Mesendoderm (in vitro differentiated cells): ENCODE measurements around the gene TRIM73. TPM values are rescaled to one million over a fixed set of nuclear protein-coding genes. Genes with fewer than 3 reads are reported as not detected.
"Not testable (repeated sequence)": the region's sequence is repeated elsewhere in the genome, so short reads cannot be mapped to it uniquely, and the experiment has no call there.

Experiments
- DNase-seq: peaks from one replicate; pipeline ENCODE4 v3.0.0; 2013
- H2AK5ac ChIP-seq: 2 replicates; pipeline ENCODE4 v1.6.1; 2013; ENCODE audit warnings: low read length, inconsistent platforms
- H2BK120ac ChIP-seq: 2 replicates; pipeline ENCODE4 v1.6.1; 2013; ENCODE audit warnings: low read depth, mild to moderate bottlenecking, low read length, moderate library complexity, mixed read lengths
- H2BK15ac ChIP-seq: replicated peaks from 2 replicates; pipeline ENCODE4 v1.6.1; 2013; ENCODE audit warnings: low read depth, mild to moderate bottlenecking, moderate library complexity
- H2BK5ac ChIP-seq: 2 replicates; pipeline ENCODE4 v1.6.1; 2013; ENCODE audit warnings: low read length, inconsistent platforms
- H3K18ac ChIP-seq: 2 replicates; pipeline ENCODE4 v1.6.1; 2013; ENCODE audit warnings: mild to moderate bottlenecking, low read length, mixed read lengths
- H3K23ac ChIP-seq: one replicate; pipeline ENCODE4 v1.6.1; 2013; ENCODE audit warnings: low read length
- H3K27ac ChIP-seq: 2 replicates; pipeline ENCODE4 v1.5.1; 2013; ENCODE audit warnings: low read depth, mild to moderate bottlenecking, inconsistent platforms, low read length, moderate library complexity
- H3K27me3 ChIP-seq: 2 replicates; pipeline ENCODE4 v1.6.1; 2013; ENCODE audit warnings: low read length, control low read depth, mild to moderate bottlenecking, inconsistent platforms; ENCODE audit not compliant: insufficient read depth, poor library complexity
- H3K36me3 ChIP-seq: 2 replicates; pipeline ENCODE4 v1.6.1; 2013; ENCODE audit warnings: low read length, inconsistent platforms; ENCODE audit not compliant: control insufficient read depth, insufficient read depth
- H3K4ac ChIP-seq: one replicate; pipeline ENCODE4 v1.6.1; 2013; ENCODE audit warnings: low read depth, mild to moderate bottlenecking, low read length, moderate library complexity
- H3K4me1 ChIP-seq: 2 replicates; pipeline ENCODE4 v1.6.1; 2013; ENCODE audit warnings: low read depth, low read length, inconsistent platforms; ENCODE audit not compliant: control insufficient read depth
- H3K4me2 ChIP-seq: 2 replicates; pipeline ENCODE4 v1.6.1; 2013; ENCODE audit warnings: low read length
- H3K4me3 ChIP-seq: 2 replicates; pipeline ENCODE4 v1.5.1; 2013; ENCODE audit warnings: mild to moderate bottlenecking, low read length
- H3K56ac ChIP-seq: one replicate; pipeline ENCODE4 v1.6.1; 2013; ENCODE audit warnings: low read length
- H3K79me1 ChIP-seq: 2 replicates; pipeline ENCODE4 v1.6.1; 2013; ENCODE audit warnings: low read length, inconsistent platforms
- H3K79me2 ChIP-seq: 2 replicates; pipeline ENCODE4 v1.6.1; 2013; ENCODE audit warnings: mild to moderate bottlenecking, low read length; ENCODE audit not compliant: control insufficient read depth, insufficient read depth
- H3K9ac ChIP-seq: 2 replicates; pipeline ENCODE4 v1.6.1; 2013; ENCODE audit warnings: low read length, inconsistent platforms
- H4K5ac ChIP-seq: one replicate; pipeline ENCODE4 v1.6.1; 2013; ENCODE audit warnings: low read length
- H4K8ac ChIP-seq: one replicate; pipeline ENCODE4 v1.6.1; 2013; ENCODE audit warnings: low read depth, mild to moderate bottlenecking, control low read depth, low read length, moderate library complexity
- WGBS: extraction: QIAGEN DNeasy Blood & Tissue Kit; methylation state at CpG from one replicate; pipeline ENCODE4 v1.1.7; 2013; ENCODE audit warnings: low lambda C conversion rate, missing lambda C conversion rate; ENCODE audit not compliant: insufficient coverage; ENCODE audit errors: extremely low coverage; 5-methylcytosine and 5-hydroxymethylcytosine counted together
- polyA plus RNA-seq, 2 experiments: library from polyadenylated mRNA; stranded (reverse); fragments of 200-250 nt; gene quantifications; one replicate each; pipeline ENCODE4 v1.2.3, GENCODE V29; 2013

TRIM73 gene
- 0.29 TPM for polyA plus RNA-seq (2013, experiment 1 of 2)
- 0.14 TPM for polyA plus RNA-seq (2013, experiment 2 of 2)

DNA sequence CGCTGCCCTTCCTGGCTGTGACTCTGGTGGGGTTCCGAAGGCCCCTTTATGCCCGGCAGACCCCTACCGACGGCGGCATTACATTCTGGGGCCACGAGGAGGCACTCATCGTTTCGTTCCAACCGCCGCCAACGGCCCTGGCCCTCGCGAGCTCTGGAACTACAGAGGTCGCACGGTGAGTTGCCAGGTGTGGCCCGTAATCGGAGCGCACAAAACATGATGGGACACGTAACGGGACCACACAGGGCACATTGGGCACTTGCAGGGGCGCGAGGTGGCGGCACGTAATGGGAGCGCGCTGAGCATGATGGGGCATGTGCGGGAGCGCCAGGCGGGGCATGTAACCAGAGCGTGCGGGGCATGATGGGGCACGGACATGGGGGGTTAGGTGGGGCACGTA, at the start of gene TRIM73:
Gene TRIM73, plus strand, starts transcription at position 301 of the 400 bp plus-strand sequence. CDS start 3,305 bp downstream, outside the sequence.
- H3K4ac ChIP-seq, H2BK120ac ChIP-seq, H3K23ac ChIP-seq, H3K27me3 ChIP-seq, H2BK15ac ChIP-seq, H3K4me1 ChIP-seq, H3K4me2 ChIP-seq, H3K18ac ChIP-seq, H2AK5ac ChIP-seq, H4K8ac ChIP-seq, H3K27ac ChIP-seq, H4K5ac ChIP-seq, H3K36me3 ChIP-seq, DNase-seq, H3K79me2 ChIP-seq, H3K56ac ChIP-seq, H3K79me1 ChIP-seq, H2BK5ac ChIP-seq, H3K4me3 ChIP-seq, H3K9ac ChIP-seq: not testable (repeated sequence)
- whole genome bisulfite sequencing, result no CpG with 5 or more reads among the region's 34 CpGs

- peak overlapping the region; percentile 51 for H3K27ac ChIP-seq
- H2AK5ac ChIP-seq, H4K8ac ChIP-seq, H3K79me2 ChIP-seq, H3K27me3 ChIP-seq, H2BK5ac ChIP-seq, H3K23ac ChIP-seq, H3K4me2 ChIP-seq, H3K4me1 ChIP-seq, H3K18ac ChIP-seq, H3K36me3 ChIP-seq, H3K4me3 ChIP-seq, H4K5ac ChIP-seq, H3K79me1 ChIP-seq, H2BK120ac ChIP-seq, H3K56ac ChIP-seq, H2BK15ac ChIP-seq, H3K4ac ChIP-seq, H3K9ac ChIP-seq, DNase-seq: not testable (repeated sequence)
- WGBS, result no CpG with 5 or more reads among the region's 70 CpGs
These were observed 36.5 kb upstream of the TRIM73 start for GRCh38 chr7:75358671-75359541.

DNA sequence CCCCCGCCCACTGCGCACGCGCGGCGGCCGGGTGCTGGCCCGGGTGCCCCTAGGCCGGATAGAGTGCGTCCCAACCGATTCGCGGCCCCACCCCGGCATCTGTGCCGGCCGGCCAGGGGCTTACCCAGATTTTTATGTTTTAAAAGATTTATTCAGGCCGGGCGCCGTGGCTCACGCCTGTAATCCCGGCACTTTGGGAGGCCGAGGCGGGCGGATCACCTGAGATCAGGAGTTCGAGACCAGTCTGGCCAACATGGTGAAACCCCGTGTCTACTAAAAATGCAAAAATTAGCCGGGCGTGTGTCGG, 35.9 kb upstream of the TRIM73 start:
- not testable (repeated sequence) for H2BK5ac ChIP-seq, H3K79me1 ChIP-seq, H3K27me3 ChIP-seq, H3K27ac ChIP-seq, H2BK120ac ChIP-seq, H2AK5ac ChIP-seq, H3K18ac ChIP-seq, H3K79me2 ChIP-seq, H3K4me1 ChIP-seq, H3K23ac ChIP-seq, H4K8ac ChIP-seq, H3K9ac ChIP-seq, H3K4ac ChIP-seq, H3K4me3 ChIP-seq, H3K4me2 ChIP-seq, H2BK15ac ChIP-seq, H3K36me3 ChIP-seq, H3K56ac ChIP-seq, DNase-seq, H4K5ac ChIP-seq
- no CpG with 5 or more reads among the region's 29 CpGs for WGBS

GRCh38 chr7:75364079-75364478, 31.4 kb upstream of the TRIM73 start:
- H3K23ac ChIP-seq, H2AK5ac ChIP-seq, H3K27me3 ChIP-seq, H3K4me2 ChIP-seq, H3K4me3 ChIP-seq, H2BK15ac ChIP-seq, H3K36me3 ChIP-seq, H4K8ac ChIP-seq, H3K27ac ChIP-seq, H3K79me1 ChIP-seq, H3K4ac ChIP-seq, H3K79me2 ChIP-seq, H2BK5ac ChIP-seq, H2BK120ac ChIP-seq, H3K9ac ChIP-seq, DNase-seq, H3K56ac ChIP-seq, H3K4me1 ChIP-seq, H3K18ac ChIP-seq, H4K5ac ChIP-seq: not testable (repeated sequence)
- no CpG with 5 or more reads among the region's 3 CpGs for WGBS

DNA sequence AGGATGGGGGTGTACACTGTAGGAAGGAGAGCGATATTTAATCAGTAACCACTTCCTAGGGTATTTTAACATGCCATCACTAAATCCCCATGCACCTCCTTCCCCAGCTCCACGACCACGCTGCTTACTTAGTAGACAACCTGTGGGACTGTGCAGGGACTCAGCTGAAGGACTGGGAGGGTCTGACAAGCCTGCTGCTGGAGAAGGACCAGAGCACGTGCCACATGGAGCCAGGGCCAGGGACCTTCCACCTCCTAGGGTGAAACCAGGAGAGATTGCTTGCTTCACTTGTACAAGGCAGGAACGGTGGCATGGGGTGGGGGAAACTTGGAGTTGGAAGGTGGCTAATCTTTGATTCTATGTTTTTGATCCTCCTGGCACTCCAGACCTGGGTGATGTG, 28.8 kb upstream of the TRIM73 start:
- not testable (repeated sequence) for DNase-seq

GRCh38 chr7:75367313-75367712, 28.1 kb upstream of the TRIM73 start:
- not testable (repeated sequence) for H2BK5ac ChIP-seq, H3K4me3 ChIP-seq, H4K5ac ChIP-seq, H3K79me2 ChIP-seq, H3K18ac ChIP-seq, H2AK5ac ChIP-seq, H3K23ac ChIP-seq, H3K4me1 ChIP-seq, H3K4me2 ChIP-seq, H3K36me3 ChIP-seq, H4K8ac ChIP-seq, H3K27ac ChIP-seq, H3K79me1 ChIP-seq, H3K4ac ChIP-seq, H3K9ac ChIP-seq, H3K56ac ChIP-seq, H3K27me3 ChIP-seq, DNase-seq, H2BK15ac ChIP-seq, H2BK120ac ChIP-seq
- WGBS, result no CpG with 5 or more reads among the region's 9 CpGs

More for the DNA sequence above, 28.8 kb upstream of the TRIM73 start:
- no CpG with 5 or more reads among the region's 5 CpGs for WGBS
- H3K27ac ChIP-seq, H3K4me2 ChIP-seq, H2BK120ac ChIP-seq, H3K79me1 ChIP-seq, H2BK5ac ChIP-seq, H3K9ac ChIP-seq, H3K36me3 ChIP-seq, H4K5ac ChIP-seq, H2AK5ac ChIP-seq, H3K4me1 ChIP-seq, H2BK15ac ChIP-seq, H3K27me3 ChIP-seq, H4K8ac ChIP-seq, H3K4ac ChIP-seq, H3K79me2 ChIP-seq, H3K18ac ChIP-seq, H3K4me3 ChIP-seq, H3K23ac ChIP-seq, H3K56ac ChIP-seq: not testable (repeated sequence)
